GM19023 (cell line): ENCODE data around the gene CRY2.

ENCODE experiments used
- ATAC-seq: cut with Tn5 transposase; IDR thresholded peaks from one replicate; pipeline ENCODE4 v1.9.1; 2021; ENCODE audit warnings: mild to moderate bottlenecking, moderate library complexity; ENCODE audit not compliant: unreplicated experiment

CRY2 gene

DNA sequence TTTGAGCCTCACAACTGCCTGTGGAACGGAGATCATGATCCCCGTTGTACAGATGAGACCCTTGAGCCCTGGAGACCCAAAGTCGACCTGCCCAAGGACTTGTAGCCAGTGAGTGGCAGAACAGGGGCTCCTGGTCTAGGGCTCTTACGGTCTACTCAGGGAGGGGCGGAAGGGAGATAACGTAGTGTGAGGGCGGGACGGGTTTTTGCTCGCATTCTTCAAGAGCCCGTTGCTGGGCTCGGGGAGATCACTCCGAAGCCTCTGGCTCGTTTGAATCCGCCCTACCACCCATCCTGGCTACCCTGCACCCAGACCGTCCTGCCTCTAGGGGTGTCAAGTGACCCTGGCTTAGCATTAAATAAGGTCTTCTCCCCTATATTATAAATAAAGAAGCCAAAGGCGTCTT, 639 bp downstream of the CRY2 start:
- peak; percentile 21 for ATAC-seq

DNA sequence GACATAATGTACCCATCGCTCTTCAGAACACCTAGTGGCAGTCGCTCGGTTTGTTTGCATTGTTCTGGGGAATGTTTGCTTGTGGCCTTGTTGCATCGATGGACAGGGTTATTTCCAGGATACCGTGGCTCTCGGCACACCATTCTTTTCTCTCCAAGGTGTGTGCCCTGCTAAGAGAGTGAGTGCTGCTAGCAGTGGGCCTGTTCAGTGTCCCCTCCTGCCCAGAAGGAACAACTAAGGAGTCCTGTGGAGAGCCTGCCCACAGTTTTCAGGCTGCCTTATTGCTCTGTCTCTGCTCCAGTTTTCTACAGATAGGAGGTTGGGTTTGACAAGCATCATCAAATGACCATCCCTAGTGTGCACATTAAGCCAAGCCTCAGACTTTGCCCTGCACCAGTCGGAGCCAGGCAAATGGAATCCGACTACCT, 1.4 kb downstream of the CRY2 start:
- no peak for ATAC-seq

DNA sequence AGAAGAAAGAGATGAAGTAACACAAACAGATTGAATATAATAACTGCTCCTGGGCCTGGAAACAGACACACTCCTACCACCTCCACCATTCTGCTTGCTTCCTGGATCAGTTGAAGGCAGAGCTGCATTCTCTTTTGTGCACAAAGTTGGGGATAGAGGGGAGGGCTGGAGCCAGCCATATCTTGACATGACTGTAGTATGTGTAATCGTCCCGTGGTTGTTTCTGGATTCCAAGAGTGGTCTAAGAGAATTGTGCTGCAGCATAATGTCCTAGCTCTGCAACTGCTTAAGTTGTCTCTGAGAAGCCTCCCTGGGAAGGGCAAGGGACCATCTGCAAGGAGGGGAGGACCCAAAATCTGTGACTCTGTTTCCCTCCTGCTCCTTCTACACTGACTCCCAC, 3.2 kb downstream of the CRY2 start:
- ATAC-seq = no peak

DNA sequence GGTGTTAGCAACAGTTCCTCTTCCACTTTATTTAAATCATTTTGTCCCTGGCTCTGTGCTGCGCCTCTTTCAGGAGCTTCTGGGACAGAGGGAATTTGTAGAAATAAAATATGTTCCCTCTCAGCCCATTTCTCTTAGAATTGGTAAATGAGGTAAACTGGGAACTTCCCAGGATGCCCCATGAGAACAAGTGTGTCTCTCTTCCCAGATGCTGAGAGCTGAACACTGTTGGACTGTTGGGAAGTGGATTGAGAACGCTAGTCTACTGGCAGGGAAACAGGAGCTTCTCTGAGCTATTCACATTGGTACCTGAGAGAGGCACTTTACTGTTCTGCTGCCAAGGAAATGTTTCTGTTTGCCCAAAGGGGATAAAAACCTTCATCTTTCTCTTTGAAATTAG, 4.0 kb downstream of the CRY2 start:
- ATAC-seq = no peak

DNA sequence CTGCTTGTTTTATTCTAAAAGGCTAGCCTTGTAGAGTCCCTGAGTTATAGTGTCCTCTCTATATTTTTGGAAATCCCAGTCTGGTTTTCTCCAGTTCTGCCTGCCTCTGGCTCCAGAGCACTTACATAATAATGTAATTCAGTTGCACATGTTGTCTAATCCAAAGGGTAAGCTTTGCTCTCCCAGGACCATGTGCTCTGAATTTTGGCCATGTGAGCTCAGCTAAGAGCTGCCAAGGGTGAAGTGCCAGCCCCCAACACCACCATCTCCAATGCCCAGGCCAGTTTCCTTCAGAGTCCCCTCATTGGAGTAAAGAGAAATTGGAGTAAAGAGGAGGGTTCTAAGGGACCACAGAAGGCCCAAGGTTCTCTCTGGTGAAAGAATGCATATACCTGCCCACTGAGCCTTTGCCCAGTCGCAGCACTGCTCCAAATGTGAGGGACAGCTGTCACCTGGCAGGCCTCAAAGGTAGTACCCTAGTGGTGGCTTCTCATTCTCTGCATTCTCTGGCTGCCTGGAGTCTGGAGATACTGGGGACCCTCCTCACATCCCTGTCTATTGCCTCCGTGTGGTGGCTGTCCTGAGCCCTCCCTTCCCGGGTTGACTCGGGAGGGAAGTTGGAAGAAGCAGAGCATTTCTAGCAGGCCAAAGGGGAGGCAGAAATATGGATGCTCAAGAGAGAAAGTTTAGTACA, 4.9 kb downstream of the CRY2 start:
- no peak for ATAC-seq

DNA sequence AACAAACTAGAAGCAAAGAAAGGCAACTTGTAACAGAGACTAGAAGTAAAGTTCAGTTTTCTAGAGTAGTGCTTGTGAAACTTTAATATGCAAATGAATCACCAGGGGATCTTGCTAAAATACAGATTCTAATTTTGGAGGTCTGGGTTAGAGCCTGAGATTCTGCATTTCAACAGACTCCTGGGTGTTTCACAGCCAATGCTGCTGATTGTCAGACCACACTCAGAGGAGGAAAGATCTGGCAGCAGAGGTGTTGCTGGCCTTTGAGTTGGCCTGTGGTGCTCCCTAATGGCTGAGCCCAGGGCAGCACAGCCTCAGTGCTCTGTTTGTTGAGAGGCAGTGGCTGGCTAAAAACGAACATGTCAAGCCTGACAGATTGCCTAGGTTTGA, 5.4 kb downstream of the CRY2 start:
- no peak for ATAC-seq

DNA sequence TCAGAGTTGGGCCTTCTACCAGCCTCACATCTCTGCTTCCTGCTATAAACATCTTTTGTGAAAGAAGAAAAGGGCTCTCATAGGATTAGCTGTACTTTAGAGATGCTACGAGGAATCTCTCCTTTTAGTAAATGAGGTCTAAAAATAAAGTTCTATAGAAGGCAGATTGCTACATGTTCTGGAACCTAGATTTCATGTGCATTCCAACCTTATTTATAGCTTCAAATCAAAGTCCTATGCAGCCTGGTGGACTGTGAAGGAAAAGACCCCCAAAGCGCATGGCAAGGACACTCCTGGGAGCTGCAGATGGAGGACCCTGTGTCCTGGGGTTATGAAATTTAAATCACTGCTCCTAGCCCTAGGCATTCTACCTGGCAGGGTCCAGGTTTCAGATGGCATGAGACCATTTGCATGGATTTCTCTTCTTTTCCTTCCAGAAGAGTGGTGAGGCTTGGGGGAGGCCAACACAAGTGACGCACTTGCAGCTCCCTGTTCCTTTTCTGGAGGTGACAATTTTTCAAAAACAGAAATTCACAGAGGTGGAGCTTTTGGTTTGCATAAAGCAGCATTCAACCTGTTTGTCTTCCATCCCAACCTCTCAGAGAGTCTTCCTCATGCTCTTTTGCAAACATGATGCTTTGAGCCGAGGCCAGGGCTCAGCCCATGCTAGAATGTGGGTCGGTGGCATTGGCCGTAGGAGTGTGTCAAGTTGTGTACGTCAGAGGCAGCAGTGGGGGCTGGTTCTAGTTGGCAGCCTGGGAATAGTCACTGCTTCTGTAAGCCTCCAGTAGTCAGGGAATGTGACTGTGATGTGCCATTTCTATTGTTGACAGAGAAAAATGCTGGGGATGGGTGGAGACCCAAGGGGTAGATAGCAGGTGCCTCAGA, 6.3 kb downstream of the CRY2 start:
- no peak for ATAC-seq

DNA sequence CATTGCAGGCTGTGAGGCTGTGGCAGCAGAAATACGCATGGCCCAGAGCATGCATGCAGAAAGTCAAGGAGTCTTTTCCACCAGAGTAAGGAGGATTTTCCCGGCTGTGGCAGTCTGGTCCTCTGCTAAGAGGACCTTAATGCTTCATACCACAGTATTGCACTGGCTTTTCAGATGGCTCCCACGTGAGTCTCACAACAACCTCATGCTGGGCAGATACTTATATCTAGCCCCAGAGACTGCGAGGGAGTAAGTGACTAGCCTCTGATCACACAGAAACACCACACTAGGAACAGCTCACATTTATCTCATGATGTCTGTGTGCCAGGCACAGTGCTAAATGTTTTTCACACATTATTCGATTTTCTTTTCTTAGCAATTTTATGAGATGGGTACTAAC, 8.0 kb downstream of the CRY2 start:
- no peak for ATAC-seq

DNA sequence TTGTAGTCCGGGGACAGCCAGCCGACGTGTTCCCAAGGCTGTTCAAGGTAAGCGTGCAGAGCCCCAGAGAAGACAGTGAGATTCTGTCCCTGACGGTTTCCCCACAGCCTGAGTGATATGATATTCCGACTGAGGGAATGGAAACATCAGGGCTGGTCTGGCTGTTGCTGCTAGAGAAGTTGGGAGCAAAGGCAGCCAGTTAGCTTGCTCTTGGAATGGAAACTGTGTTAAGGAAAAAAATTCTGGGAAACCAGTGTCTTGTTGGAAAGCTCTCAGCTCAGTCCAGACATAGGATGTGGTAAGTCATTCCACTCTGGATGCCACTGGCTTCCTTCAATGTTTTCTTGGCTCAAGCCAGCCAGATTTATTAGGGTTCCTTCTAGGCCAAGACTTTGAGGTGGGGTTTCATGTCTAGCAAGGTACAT, 8.8 kb downstream of the CRY2 start:
- ATAC-seq = no peak

DNA sequence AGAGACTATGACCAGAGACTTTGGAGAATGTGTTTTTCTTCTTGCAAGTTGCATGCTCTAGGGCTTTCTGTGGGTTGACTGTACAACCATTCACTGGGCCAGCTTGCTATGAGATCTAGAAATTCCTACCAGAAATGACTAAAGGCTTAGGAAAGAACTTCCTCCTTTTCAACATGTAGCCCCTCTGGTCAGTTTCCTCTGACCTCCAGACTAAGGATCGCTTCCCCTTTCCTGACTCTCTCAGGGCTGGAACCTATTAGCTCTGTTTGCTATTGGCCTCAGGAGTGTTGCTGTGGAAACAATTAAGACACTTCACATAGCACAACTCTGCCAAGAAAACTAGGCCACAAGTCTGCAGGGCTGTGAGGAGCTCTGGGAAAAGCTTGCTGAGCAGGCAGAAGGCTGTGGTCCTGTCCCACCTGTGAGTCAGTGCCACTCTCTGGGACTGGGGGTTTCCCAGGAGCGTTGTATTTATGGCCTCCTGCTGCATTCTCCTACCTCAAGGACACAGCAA, 10.7 kb downstream of the CRY2 start:
- ATAC-seq = no peak

DNA sequence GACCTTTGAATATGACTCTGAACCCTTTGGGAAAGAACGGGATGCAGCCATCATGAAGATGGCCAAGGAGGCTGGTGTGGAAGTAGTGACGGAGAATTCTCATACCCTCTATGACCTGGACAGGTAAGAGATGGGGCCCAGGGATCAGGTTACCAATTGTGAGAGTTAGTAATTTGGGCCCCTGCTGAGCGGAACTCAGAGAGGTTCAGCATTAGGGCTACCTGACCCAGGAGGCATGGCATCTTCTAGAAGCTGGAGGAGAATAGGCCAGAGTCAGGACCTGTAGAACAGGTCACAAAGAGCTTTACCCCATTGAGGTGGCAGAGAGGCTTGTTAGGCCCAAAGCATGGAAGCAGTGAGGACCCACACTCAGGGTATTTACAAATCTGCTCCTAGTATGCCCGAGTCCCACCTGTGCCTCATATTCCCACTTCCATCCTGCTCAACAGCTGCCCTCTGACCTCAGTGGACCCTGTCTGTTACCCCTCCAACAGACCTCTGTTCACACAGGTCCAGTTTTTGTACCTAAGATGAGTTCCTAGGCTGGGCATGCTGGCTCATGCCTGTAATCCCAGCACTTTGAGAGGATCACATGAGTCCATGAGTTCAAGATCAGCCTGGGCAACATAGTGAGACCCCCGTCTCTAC, 11.6 kb downstream of the CRY2 start:
- no peak for ATAC-seq

DNA sequence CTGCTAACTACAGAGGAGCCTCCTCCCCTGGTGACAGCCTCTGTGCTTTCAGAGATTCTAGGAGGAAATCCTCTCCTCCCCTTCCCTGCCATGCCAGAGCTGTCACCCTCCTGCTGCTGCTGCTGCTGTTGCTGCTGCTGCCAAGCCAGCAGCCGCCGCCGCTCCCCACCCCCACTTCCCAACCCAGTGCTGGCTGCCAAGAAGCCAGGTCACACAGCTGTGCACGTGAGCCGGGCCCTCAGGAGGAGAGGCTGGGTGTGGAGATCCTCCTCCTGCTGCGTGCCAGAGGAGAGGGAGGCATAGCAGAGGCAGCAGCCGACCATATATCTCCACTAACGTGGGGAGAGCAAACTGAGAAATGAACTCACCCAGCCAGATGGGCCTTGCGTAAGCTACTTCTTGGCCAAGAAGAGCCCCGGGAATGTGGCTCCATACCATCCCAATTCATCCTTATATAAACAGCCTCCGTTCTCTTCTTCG, 12.4 kb downstream of the CRY2 start:
- no peak for ATAC-seq

DNA sequence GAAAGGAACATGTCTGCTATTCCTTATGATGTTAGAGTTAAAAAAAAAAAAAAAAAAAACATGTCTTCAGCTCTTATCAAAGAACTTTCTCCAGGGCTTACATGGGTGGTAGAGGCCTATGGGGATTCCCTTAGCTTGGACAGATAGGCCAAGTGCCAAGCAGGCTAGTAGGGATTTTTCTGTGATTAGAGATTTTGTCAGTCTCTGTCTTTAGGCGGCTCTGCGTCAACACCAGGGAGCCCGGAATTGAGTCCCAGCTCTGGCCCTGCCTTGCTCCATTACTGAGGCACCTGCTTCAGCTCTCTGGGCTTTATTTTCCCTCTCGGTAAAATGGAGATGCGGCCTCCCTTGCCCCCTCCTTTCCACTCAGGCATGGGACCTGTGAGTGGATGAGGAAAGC, 13.1 kb downstream of the CRY2 start:
- ATAC-seq = no peak

DNA sequence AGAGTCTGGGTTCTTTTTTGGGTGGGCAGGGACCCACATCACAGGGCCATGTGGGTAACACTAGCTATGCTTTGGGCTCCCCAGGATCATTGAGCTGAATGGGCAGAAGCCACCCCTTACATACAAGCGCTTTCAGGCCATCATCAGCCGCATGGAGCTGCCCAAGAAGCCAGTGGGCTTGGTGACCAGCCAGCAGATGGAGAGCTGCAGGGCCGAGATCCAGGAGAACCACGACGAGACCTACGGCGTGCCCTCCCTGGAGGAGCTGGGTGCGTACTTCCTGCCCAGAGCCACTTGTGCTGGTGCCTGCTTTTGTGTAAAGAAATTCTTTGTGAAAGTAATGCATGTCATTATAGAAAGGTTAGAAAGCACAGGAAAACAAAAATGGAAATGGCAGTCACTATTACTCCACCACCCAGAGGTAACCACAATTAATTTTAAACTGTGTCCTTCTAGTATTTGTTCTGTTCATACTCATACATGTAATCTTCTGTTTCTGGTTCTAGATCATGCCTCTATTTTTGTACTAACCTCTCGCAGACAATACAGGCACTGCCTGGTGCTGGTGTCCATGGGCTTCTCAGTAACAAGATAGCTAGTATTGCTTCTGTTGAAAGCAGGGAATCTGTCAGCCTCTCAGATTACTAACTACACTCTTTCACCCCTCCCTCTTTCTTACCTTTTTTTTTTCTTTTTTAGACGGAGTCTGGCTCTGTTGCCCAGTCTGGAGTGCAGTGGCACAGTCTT, 13.7 kb downstream of the CRY2 start:
- ATAC-seq = no peak

DNA sequence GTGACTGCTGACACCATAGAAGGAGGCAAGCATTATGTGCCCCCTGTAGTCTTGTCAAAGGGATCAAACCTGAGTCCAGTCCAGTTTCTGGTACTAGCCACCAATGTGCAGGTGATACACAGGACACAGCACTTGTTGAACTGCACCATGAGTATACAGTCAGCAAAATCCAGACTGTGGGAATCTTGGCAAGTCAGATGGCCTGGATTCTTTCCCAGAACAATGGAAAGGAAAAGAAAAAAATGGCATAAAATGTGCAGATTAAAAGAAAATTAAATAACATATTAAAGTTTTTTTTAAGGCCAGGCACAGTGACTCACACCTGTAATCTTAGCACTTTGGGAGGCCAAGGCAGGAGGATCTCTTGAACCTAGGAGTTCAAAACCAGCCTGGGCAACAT, 16.8 kb downstream of the CRY2 start:
- ATAC-seq = no peak

DNA sequence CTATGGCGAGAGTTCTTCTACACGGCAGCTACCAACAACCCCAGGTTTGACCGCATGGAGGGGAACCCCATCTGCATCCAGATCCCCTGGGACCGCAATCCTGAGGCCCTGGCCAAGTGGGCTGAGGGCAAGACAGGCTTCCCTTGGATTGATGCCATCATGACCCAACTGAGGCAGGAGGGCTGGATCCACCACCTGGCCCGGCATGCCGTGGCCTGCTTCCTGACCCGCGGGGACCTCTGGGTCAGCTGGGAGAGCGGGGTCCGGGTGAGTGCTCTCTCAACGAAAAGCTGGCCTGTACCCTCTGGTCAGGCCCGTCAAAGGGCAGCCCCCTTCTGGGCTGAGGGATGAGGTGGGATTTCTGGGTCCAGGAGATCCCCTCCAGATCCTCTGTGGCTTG, 22.3 kb downstream of the CRY2 start:
- ATAC-seq = no peak

DNA sequence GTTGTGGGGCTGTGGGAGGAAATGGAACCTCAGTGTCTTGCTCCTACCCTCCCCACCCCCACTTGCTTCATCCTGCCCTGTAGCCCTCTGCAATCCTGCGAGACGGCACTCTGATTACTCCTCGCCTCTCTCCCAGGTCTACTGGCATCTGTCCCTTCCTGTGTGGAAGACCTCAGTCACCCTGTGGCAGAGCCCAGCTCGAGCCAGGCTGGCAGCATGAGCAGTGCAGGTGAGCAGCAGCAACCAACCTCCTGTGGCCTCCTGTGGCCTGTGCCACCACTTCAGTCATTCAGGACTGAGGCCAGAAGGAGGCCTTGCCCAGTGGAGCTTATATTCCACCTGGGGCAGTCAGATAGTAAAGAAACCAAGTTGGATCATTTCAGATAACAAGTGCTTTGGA, 23.4 kb downstream of the CRY2 start:
- ATAC-seq = no peak

DNA sequence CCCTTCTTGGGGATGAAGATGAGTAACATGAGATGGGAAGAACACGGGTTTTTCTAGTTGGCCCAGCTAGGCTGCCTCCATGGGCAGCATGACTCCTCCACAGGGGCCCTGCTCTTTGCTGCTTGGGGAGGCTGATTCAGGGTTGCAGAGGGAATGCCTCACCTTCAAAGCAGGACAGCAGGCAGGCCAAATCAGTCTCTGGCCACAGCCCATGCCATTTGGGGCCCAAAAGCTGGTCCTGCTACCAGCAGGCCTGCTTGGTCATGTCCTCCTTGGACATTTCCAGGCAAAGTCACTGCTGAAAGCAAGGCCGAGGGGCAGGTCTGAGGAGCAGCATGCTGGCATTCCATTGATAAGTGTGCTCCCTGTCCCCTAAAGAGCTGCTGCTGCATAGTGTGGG, 24.4 kb downstream of the CRY2 start:
- ATAC-seq = no peak

DNA sequence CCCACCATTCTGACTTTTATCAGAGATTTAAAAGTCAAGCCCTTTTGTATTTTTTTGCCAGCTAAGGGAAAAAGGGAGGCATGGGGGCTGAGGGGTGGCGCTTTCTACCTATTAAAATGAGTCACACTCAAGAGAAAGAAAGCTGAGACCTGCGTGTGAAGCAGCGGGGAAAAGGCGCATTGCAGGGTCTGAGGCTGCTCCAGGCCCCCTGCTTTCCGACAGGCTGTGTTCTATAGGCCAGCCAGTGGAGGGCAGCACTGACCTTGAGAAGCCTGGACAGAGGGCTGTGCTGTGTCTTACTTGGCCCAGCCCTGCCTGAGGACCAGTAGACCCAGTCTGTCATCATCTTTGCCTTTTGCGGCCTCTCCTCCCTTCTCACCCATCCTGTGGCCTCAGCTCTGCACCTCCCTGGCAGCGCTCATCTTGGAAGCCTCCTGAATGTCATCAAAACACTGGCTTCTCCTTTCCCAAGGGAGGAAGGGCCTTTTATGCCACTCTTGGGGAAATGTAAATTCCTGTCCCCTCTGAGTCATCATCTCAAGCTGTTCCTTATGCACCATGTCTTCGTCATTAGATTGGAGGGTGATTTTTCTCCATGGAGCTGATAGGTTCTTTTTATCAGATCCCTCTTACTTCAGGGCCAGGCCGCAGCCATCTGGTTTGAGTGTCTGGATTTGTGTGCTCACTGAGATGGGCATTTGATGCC, 25.5 kb downstream of the CRY2 start:
- no peak for ATAC-seq

DNA sequence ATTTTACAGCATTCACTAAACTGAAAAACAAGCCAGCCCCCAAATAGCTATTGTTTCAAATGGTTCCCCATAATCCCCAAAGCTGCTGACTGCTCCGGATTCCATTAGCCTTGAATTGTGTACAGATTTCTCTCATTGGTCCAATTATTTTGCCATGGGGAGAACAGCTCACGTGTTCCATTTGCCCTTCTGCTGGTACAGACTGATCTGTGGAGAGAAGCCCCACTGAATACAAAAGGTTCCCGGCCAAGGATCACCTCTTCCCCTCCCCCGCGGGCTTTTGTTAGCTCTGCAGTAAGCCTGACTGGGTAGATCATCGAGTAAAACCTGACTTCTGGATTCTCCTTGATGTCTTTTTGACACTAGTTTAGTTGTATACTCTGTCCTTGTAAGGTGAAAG, 29.1 kb downstream of the CRY2 start:
- ATAC-seq = no peak
